Astrocyte of the cerebellum (primary cell): ENCODE results near the gene CTU2.

Source experiments
- DNase-seq: peaks from one replicate; pipeline ENCODE4 v3.0.0-alpha.2; 2011; ENCODE audit warnings: low read depth
- H3K4me3 ChIP-seq: 2 replicates; pipeline ENCODE4 v1.5.1; 2011; ENCODE audit warnings: mild to moderate bottlenecking, low read depth, low read length, moderate library complexity
- in situ Hi-C: cut with HindIII; loops from 2 replicates; pipeline ENCODE4 v1.10.0; 2017; ENCODE audit warnings: low sequenced_read_pairs
- TF ChIP-seq, protein P1 (sequence below): IDR thresholded peaks from 2 replicates; pipeline ENCODE4 v1.5.1; 2012; ENCODE audit warnings: low read length, low read depth, moderate library complexity, mild to moderate bottlenecking; ENCODE audit errors: missing control alignments

The CTU2 gene

GRCh38 chr16:88713568-88714419 lies 7.5 kb downstream of the CTU2 start:
- TF ChIP-seq, protein P1, sequence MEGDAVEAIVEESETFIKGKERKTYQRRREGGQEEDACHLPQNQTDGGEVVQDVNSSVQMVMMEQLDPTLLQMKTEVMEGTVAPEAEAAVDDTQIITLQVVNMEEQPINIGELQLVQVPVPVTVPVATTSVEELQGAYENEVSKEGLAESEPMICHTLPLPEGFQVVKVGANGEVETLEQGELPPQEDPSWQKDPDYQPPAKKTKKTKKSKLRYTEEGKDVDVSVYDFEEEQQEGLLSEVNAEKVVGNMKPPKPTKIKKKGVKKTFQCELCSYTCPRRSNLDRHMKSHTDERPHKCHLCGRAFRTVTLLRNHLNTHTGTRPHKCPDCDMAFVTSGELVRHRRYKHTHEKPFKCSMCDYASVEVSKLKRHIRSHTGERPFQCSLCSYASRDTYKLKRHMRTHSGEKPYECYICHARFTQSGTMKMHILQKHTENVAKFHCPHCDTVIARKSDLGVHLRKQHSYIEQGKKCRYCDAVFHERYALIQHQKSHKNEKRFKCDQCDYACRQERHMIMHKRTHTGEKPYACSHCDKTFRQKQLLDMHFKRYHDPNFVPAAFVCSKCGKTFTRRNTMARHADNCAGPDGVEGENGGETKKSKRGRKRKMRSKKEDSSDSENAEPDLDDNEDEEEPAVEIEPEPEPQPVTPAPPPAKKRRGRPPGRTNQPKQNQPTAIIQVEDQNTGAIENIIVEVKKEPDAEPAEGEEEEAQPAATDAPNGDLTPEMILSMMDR: no peak
- DNase-seq: no peak
- in situ Hi-C loops: no loop called here
- H3K4me3 ChIP-seq: no peak overlapping the region

- H3K4me3 ChIP-seq: no peak overlapping the region
- in situ Hi-C loops: no loop called here
- TF ChIP-seq, protein P1: no peak
- DNase-seq: no peak
These were observed 8.4 kb downstream of the CTU2 start for GRCh38 chr16:88714420-88715302.

- in situ Hi-C loops: no loop called here
- no peak overlapping the region for H3K4me3 ChIP-seq
- TF ChIP-seq, protein P1: no peak
- no peak for DNase-seq
These were observed 9.2 kb downstream of the CTU2 start for GRCh38 chr16:88715312-88716190.

- no peak overlapping the region for H3K4me3 ChIP-seq
- in situ Hi-C loops: no loop called here
- DNase-seq: no peak
- TF ChIP-seq, protein P1: no peak
These were observed 9.9 kb downstream of the CTU2 start for GRCh38 chr16:88716201-88716600.

GRCh38 chr16:88716601-88717001 lies 10.3 kb downstream of the CTU2 start:
- H3K4me3 ChIP-seq: no peak overlapping the region
- DNase-seq: no peak
- in situ Hi-C loops: no loop called here
- TF ChIP-seq, protein P1: no peak

DNA sequence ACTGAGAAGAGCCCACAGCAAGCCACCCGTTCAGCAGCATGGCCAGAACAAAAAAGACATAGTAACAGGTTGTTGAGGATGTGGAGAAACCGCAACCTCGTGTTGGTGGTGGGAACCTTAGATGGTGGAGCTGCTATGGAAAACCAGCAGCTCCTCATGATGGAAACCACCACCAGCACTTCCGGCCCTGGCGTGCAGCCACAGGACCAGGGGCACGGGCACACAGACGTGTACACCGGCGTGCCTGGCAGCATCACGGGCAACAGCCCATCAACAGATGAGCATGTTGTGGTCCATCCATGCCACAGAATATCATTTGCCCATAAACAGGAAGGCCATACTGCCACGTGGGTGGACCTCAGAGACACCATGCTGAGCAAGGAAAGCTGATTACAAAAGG lies 11.9 kb downstream of the CTU2 start:
- DNase-seq: no peak
- TF ChIP-seq, protein P1: no peak
- H3K4me3 ChIP-seq: no peak overlapping the region
- in situ Hi-C loops: no loop called here
